Measurements from ENCODE around the gene ST3GAL3. TPM values are rescaled to one million over a fixed set of nuclear protein-coding genes. Genes with fewer than 3 reads are reported as not detected.
A peak's percentile ranks its signal among the peaks of the same experiment; 100 is the strongest.

The ST3GAL3 gene
- total and polyA plus RNA-seq, 2 of the 13 experiments (the other 11 are each of a cell fraction or from before 2014, with no cell fraction given) = 5.1 to 8.1 TPM

GRCh38 chr1:43947874-43948437 is 240.6 kb downstream of the ST3GAL3 start (continued):
- 0 out of 2 replicates have a peak, but pooled peaks have one; percentile 38 for TF ChIP-seq ZNF142 (CRISPR knock-in tag; IDR thresholded peaks at IDR 0.05)
- peak; percentile 38 for TF ChIP-seq ZNF574 (CRISPR knock-in tag; IDR thresholded peaks at IDR 0.05)
- peak; percentile 58 for TF ChIP-seq HNF4A (CRISPR knock-in tag; IDR thresholded peaks at IDR 0.05)
- TF ChIP-seq YEATS4 (CRISPR knock-in tag; IDR thresholded peaks at IDR 0.05; ENCODE audit: borderline replicate concordance) = peak; percentile 28; the same call in 1 of the 2 replicates
- 0 out of 4 replicates have a peak, but pooled peaks of 1 of the 2 experiments have one; percentile 11 for TF ChIP-seq POLR2A (IDR thresholded peaks at IDR 0.05; ENCODE audit: insufficient read depth in 1 of 2, low read depth in 2 of 2, low read length in 2 of 2)
- no peak for TF ChIP-seq TRAFD1 (CRISPR knock-in tag; IDR thresholded peaks at IDR 0.05; ENCODE audit: borderline replicate concordance)
- TF ChIP-seq ZBTB25 (CRISPR knock-in tag; IDR thresholded peaks at IDR 0.05) = no peak
- no peak for TF ChIP-seq GPN1 (CRISPR knock-in tag; IDR thresholded peaks at IDR 0.05; ENCODE audit: borderline replicate concordance)
- no peak for TF ChIP-seq SMAD9 (CRISPR knock-in tag; IDR thresholded peaks at IDR 0.05)
- 0 out of 2 replicates have a peak, but pooled peaks have one; percentile 12 for TF ChIP-seq SALL1 (CRISPR knock-in tag; IDR thresholded peaks at IDR 0.05)
- 0 out of 2 replicates have a peak, but pooled peaks have one; percentile 41 for TF ChIP-seq HOXA5 (CRISPR knock-in tag; IDR thresholded peaks at IDR 0.05)
- TF ChIP-seq ZNF766 (CRISPR knock-in tag; IDR thresholded peaks at IDR 0.05; ENCODE audit: borderline replicate concordance) = 0 out of 2 replicates have a peak, but pooled peaks have one; percentile 45
- peak; percentile 17; the same call in 1 of the 2 replicates for TF ChIP-seq SAP130 (CRISPR knock-in tag; IDR thresholded peaks at IDR 0.05; ENCODE audit: low read depth)
- TF ChIP-seq ZNF703 (CRISPR knock-in tag; IDR thresholded peaks at IDR 0.05; ENCODE audit: borderline replicate concordance) = no peak
- peak; percentile 75; the same call in 1 of the 2 replicates for TF ChIP-seq ZFP90 (CRISPR knock-in tag; IDR thresholded peaks at IDR 0.05; ENCODE audit: borderline replicate concordance)
- no peak for TF ChIP-seq ZNF503 (CRISPR knock-in tag; IDR thresholded peaks at IDR 0.05)

Data from HepG2 (cell line).